ENCODE data around the gene EIF2AK3. TPM values are rescaled to one million over a fixed set of nuclear protein-coding genes. Genes with fewer than 3 reads are reported as not detected.

Gene EIF2AK3
- total RNA-seq, 6 experiments from 2014 or later: 7.0 to 19.1 (median 11.1) TPM

DNA sequence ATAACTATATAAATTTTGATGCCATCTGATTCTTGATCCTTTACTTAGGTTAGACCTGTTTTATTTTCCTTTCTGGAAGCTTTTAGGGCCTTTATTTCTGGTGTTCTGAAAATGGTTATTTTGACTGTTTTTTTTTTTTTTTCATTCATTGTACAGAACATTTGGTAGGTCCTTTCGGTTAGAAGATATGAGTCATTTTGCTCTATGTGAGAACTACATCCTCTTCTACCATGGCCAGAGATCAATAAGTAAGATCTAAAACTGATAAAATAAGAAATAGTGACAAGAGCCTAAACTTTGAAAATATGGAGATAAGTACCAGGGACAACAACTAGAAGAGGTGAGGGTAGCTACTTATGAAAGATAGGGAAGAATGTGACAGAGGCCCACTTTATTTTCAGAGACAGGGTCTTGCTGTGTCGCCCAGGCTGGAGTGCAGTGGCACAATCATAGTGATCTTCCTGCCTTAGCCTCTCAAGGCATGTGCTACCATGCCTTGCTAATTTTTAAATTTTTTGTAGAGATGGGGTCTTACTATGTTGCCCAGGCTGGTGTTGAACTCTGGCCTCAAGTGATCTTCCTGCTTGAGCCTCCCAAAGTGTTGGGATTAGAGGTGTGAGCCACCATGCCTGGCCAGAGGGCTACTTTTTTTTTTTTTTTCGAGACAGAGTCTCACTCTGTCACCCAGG lies 66.5 kb downstream of the EIF2AK3 start:
- TF ChIP-seq, protein P1, sequence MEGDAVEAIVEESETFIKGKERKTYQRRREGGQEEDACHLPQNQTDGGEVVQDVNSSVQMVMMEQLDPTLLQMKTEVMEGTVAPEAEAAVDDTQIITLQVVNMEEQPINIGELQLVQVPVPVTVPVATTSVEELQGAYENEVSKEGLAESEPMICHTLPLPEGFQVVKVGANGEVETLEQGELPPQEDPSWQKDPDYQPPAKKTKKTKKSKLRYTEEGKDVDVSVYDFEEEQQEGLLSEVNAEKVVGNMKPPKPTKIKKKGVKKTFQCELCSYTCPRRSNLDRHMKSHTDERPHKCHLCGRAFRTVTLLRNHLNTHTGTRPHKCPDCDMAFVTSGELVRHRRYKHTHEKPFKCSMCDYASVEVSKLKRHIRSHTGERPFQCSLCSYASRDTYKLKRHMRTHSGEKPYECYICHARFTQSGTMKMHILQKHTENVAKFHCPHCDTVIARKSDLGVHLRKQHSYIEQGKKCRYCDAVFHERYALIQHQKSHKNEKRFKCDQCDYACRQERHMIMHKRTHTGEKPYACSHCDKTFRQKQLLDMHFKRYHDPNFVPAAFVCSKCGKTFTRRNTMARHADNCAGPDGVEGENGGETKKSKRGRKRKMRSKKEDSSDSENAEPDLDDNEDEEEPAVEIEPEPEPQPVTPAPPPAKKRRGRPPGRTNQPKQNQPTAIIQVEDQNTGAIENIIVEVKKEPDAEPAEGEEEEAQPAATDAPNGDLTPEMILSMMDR (IDR thresholded peaks at IDR 0.05): no peak
- TF ChIP-seq POLR2A (IDR thresholded peaks at IDR 0.05): no peak
- Histone ChIP-seq H3K9me3 (no peaks in the 10 kb centered on the region), H3K4me3 (no peak overlapping the region), H3K27ac (no peak overlapping the region), H3K4me1 (no peaks in the 10 kb centered on the region), H3K36me3 (peaks cover 0 to 41% (median 14%) of the 10 kb centered on the region in 4 donors), H3K27me3 (no peaks in the 10 kb centered on the region)
- intact Hi-C loops (cut with DNase I): no loop called here
- ATAC-seq: no peak
- WGBS (ENCODE audit: insufficient coverage, low coverage, low lambda C conversion rate, missing lambda C conversion rate): 71% methylated on average over 2 of the region's 3 CpGs
- DNase-seq: no peak

DNA sequence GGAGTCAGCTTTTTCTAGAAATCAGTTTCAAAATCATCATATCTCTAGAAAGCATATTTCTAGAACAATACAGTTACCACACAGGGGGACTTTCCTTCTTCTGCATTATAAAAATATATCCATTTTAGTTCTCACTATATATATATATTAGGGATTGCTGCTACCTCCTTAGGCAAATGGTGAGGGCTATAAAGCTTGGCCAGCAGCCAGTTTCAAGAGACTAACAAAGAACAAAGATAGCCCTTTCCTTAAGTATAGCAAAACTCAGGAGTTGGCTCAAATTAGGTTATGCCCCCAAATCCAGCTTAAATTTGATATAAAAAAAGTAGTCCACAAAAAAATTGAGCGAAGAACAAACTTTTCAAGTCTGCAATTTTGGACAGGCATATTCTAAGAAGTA lies 70.0 kb downstream of the EIF2AK3 start:
- H3K4me3 ChIP-seq: no peak overlapping the region
- H3K4me1 ChIP-seq: no peaks in the 10 kb centered on the region
- DNase-seq (no peak), ATAC-seq (no peak)
- no peak for TF ChIP-seq POLR2A (IDR thresholded peaks at IDR 0.05)
- TF ChIP-seq, protein P1 (IDR thresholded peaks at IDR 0.05): no peak
- intact Hi-C loops (cut with DNase I): no loop called here
- H3K27ac ChIP-seq: no peak overlapping the region
- 100% methylated on average over 1 of the region's 1 CpG for WGBS (ENCODE audit: insufficient coverage, low coverage, low lambda C conversion rate, missing lambda C conversion rate)
- peaks cover 0 to 41% (median 9%) of the 10 kb centered on the region in 4 donors for H3K36me3 ChIP-seq
- H3K27me3 ChIP-seq: no peaks in the 10 kb centered on the region
- no peaks in the 10 kb centered on the region for H3K9me3 ChIP-seq

DNA sequence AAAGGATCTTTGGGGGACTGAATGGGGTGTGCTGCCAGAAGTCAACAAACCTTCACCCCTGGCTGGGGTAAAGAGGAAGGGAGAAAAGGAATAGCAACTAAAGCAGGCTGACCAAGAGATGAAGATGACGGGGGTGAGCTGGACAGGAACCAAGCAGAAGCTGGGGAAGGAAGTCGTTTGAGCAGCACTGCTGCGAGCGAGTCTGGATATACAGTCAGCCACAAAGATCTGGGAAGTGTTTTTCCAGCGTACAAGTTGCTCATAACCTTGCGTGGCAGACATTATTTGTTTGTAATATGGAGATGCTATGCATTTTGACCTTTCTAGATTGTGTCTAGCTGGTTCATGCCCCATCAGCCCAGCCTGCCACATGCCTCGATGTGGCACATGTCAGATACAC lies 71.2 kb downstream of the EIF2AK3 start:
- DNase-seq: no peak

DNA sequence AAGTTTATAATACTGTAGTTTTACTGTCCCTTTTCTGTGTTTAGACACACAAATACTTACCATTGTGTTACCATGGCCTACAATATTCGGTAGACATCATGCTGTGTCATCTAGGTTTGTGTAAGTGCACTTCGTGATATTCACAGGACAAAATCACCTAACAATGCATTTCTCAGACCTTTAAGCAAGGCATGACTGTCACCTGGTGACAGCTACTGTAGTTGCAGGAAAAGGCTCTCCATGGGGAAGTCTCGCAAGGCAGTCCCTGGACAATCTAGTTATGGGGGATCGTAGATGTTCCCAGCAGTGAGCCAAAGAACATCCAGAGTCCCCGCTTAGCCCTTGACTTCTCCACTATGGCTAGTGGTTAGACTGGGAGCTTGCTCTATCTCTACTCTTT lies 73.1 kb downstream of the EIF2AK3 start:
- Histone ChIP-seq H3K27me3 (no peaks in the 10 kb centered on the region), H3K36me3 (peaks cover 0 to 20% (median 5%) of the 10 kb centered on the region in 4 donors), H3K4me1 (no peaks in the 10 kb centered on the region), H3K9me3 (no peaks in the 10 kb centered on the region), H3K27ac (no peak overlapping the region), H3K4me3 (no peak overlapping the region)
- no peak for TF ChIP-seq POLR2A (IDR thresholded peaks at IDR 0.05)
- TF ChIP-seq, protein P1 (IDR thresholded peaks at IDR 0.05): peak in 2 of 4 donors; percentile 4 to 7
- WGBS (ENCODE audit: insufficient coverage, low coverage, low lambda C conversion rate, missing lambda C conversion rate): 68% methylated on average over 3 of the region's 5 CpGs
- DNase-seq (no peak), ATAC-seq (no peak)
- intact Hi-C loops (cut with DNase I): no loop called here

More for the DNA sequence above, 71.2 kb downstream of the EIF2AK3 start:
- WGBS (ENCODE audit: insufficient coverage, low coverage, low lambda C conversion rate, missing lambda C conversion rate): 50% methylated on average over 3 of the region's 7 CpGs
- TF ChIP-seq, protein P1 (IDR thresholded peaks at IDR 0.05): no peak
- no peak for TF ChIP-seq POLR2A (IDR thresholded peaks at IDR 0.05)
- no peak overlapping the region for H3K4me3 ChIP-seq
- intact Hi-C loops (cut with DNase I): no loop called here
- H3K27me3 ChIP-seq: no peaks in the 10 kb centered on the region
- H3K4me1 ChIP-seq: no peaks in the 10 kb centered on the region
- no peaks in the 10 kb centered on the region for H3K9me3 ChIP-seq
- peak in 3 of 4 donors; percentile 20 to 58 (median 40) for ATAC-seq
- H3K36me3 ChIP-seq: peaks cover 0 to 29% (median 5%) of the 10 kb centered on the region in 4 donors
- H3K27ac ChIP-seq: no peak overlapping the region
